WI38 (cell line): ENCODE data around the gene HSD17B1.

ENCODE experiments used
- H3K4me3 ChIP-seq: 2 replicates; pipeline ENCODE4 v1.5.1; 2011; ENCODE audit warnings: low read depth, mild to moderate bottlenecking, control low read depth, low read length
- CTCF ChIP-seq: IDR thresholded peaks from 2 replicates; pipeline ENCODE4 v1.5.1; 2012; ENCODE audit warnings: low read depth, mild to moderate bottlenecking, control low read depth, low read length

HSD17B1 gene

GRCh38 chr17:42564815-42565522 lies 12.2 kb downstream of the HSD17B1 start:
- no peak for TF ChIP-seq CTCF
- no peak overlapping the region for H3K4me3 ChIP-seq

GRCh38 chr17:42565523-42566214 lies 12.9 kb downstream of the HSD17B1 start:
- no peak for TF ChIP-seq CTCF
- H3K4me3 ChIP-seq: no peak overlapping the region

- no peak for TF ChIP-seq CTCF
- H3K4me3 ChIP-seq: peak overlapping the region; percentile 84
Observed at GRCh38 chr17:42566215-42566882, 13.6 kb downstream of the HSD17B1 start.

- H3K4me3 ChIP-seq: peak within 1 kb of the TSS; percentile 84
- no peak for TF ChIP-seq CTCF
Observed at GRCh38 chr17:42566883-42567573, 14.3 kb downstream of the HSD17B1 start, which contains the start of gene MLX. Gene MLX, plus strand, starts transcription at chr17:42567100. Its CDS starts 25 bp downstream, at chr17:42567125.

- no peak for TF ChIP-seq CTCF
- no peak overlapping the region for H3K4me3 ChIP-seq
Observed at GRCh38 chr17:42568341-42569111, 15.8 kb downstream of the HSD17B1 start.

- no peak overlapping the region for H3K4me3 ChIP-seq
- TF ChIP-seq CTCF: no peak
Observed at GRCh38 chr17:42571435-42572225, 18.9 kb downstream of the HSD17B1 start.
